Esophagus squamous epithelium (tissue), 4 donors: ENCODE measurements around the gene RBM25.

ENCODE experiments used
- POLR2A ChIP-seq, 4 donors: fragments of 450-650 bp; IDR thresholded peaks; one replicate each; pipeline ENCODE4 v1.6.1; 2017; ENCODE audit warnings: antibody characterized with exemption in 4 of 4, mild to moderate bottlenecking in 4 of 4, moderate library complexity in 3 of 4
- TF ChIP-seq, protein P1 (sequence below), 6 experiments: fragments of 450-650 bp in 4 of 6; fragments of 200-600 bp in 2 of 6; sonication (generic) in 2 of 6; IDR thresholded peaks; one replicate each; pipeline ENCODE4 v1.5.1; 2016 to 2019; ENCODE audit warnings: antibody characterized with exemption in 6 of 6, mild to moderate bottlenecking in 4 of 6, moderate library complexity in 4 of 6

DNA sequence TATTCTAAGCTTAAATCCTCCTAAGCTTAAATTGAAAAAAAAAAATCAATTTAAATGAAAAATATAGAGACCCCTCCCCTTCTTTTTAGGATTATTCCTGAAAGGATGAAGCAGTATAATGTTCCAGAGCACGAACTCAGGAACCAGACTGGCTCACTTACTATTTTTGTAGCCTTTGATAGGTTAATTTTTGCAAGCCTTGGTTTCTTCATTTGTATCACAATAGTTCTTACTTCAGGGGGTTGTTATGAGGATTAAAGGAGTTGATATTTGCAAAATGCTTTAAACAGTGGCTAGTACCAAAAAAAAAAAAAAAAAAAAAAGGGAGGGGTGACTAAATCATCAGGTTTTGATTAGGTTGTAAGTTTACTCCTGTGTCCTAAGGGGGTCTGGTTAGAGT, 3.1 kb upstream of the RBM25 start:
- TF ChIP-seq POLR2A (IDR thresholded peaks at IDR 0.05), result no peak
- TF ChIP-seq, protein P1, sequence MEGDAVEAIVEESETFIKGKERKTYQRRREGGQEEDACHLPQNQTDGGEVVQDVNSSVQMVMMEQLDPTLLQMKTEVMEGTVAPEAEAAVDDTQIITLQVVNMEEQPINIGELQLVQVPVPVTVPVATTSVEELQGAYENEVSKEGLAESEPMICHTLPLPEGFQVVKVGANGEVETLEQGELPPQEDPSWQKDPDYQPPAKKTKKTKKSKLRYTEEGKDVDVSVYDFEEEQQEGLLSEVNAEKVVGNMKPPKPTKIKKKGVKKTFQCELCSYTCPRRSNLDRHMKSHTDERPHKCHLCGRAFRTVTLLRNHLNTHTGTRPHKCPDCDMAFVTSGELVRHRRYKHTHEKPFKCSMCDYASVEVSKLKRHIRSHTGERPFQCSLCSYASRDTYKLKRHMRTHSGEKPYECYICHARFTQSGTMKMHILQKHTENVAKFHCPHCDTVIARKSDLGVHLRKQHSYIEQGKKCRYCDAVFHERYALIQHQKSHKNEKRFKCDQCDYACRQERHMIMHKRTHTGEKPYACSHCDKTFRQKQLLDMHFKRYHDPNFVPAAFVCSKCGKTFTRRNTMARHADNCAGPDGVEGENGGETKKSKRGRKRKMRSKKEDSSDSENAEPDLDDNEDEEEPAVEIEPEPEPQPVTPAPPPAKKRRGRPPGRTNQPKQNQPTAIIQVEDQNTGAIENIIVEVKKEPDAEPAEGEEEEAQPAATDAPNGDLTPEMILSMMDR (IDR thresholded peaks at IDR 0.05), result no peak
